ENCODE data around the gene REM1. TPM values are rescaled to one million over a fixed set of nuclear protein-coding genes. Genes with fewer than 3 reads are reported as not detected.
"Not testable (repeated sequence)": the region's sequence is repeated elsewhere in the genome, so short reads cannot be mapped to it uniquely, and the experiment has no call there.

The REM1 gene
- total RNA-seq, 2 donors from 2014 or later: 4.3 TPM

GRCh38 chr20:31517373-31517772 lies 42.3 kb downstream of the REM1 start:
- no peak for DNase-seq (ENCODE audit: low spot score)
- Histone ChIP-seq H3K36me3 (no peaks in the 10 kb centered on the region), H3K4me3 (peak overlapping the region; percentile 14), H3K9me3 (no peaks in the 10 kb centered on the region), H3K27ac (no peak overlapping the region), H3K27me3 (replicated peaks; ENCODE audit: insufficient read depth) (no peaks in the 10 kb centered on the region), H3K4me1 (ENCODE audit: control insufficient read depth in 1 of 2, low read depth in 2 of 2) (peaks cover 25 to 51% of the 10 kb centered on the region in 2 donors)
- ATAC-seq (ENCODE audit: insufficient number of reproducible peaks, low FRiP score, low read depth): no peak
- no peak for TF ChIP-seq CTCF (IDR thresholded peaks at IDR 0.05)

GRCh38 chr20:31521267-31521666 lies 46.2 kb downstream of the REM1 start:
- ATAC-seq (ENCODE audit: insufficient number of reproducible peaks, low FRiP score, low read depth); H3K27me3 ChIP-seq (replicated peaks; ENCODE audit: insufficient read depth); H3K27ac ChIP-seq; H3K36me3 ChIP-seq; H3K9me3 ChIP-seq; H3K4me3 ChIP-seq; DNase-seq (ENCODE audit: low spot score): not testable (repeated sequence)
- peaks cover 23 to 38% of the 10 kb centered on the region in 2 donors for H3K4me1 ChIP-seq (ENCODE audit: control insufficient read depth in 1 of 2, low read depth in 2 of 2)

GRCh38 chr20:31522731-31523130 lies 47.6 kb downstream of the REM1 start:
- H3K4me1 ChIP-seq (ENCODE audit: control insufficient read depth in 1 of 2, low read depth in 2 of 2): peaks cover 10 to 25% of the 10 kb centered on the region in 2 donors
- ATAC-seq (ENCODE audit: insufficient number of reproducible peaks, low FRiP score, low read depth) (no peak), DNase-seq (ENCODE audit: low spot score) (no peak)
- H3K36me3 ChIP-seq: no peaks in the 10 kb centered on the region
- no peak overlapping the region for H3K4me3 ChIP-seq
- H3K9me3 ChIP-seq: no peaks in the 10 kb centered on the region
- no peak overlapping the region for H3K27ac ChIP-seq
- no peak for TF ChIP-seq CTCF (IDR thresholded peaks at IDR 0.05)
- H3K27me3 ChIP-seq (replicated peaks; ENCODE audit: insufficient read depth): no peaks in the 10 kb centered on the region

GRCh38 chr20:31523361-31524283 lies 48.5 kb downstream of the REM1 start:
- ATAC-seq (ENCODE audit: insufficient number of reproducible peaks, low FRiP score, low read depth): no peak
- no peak overlapping the region for H3K27ac ChIP-seq
- H3K27me3 ChIP-seq (replicated peaks; ENCODE audit: insufficient read depth): no peaks in the 10 kb centered on the region
- H3K4me1 ChIP-seq (ENCODE audit: control insufficient read depth in 1 of 2, low read depth in 2 of 2): peaks cover 10 to 25% of the 10 kb centered on the region in 2 donors
- H3K9me3 ChIP-seq: no peaks in the 10 kb centered on the region
- no peak for TF ChIP-seq CTCF (IDR thresholded peaks at IDR 0.05)
- DNase-seq (ENCODE audit: low spot score): no peak
- H3K4me3 ChIP-seq: no peak overlapping the region
- peaks cover 7% of the 10 kb centered on the region for H3K36me3 ChIP-seq

GRCh38 chr20:31527266-31527665 lies 52.2 kb downstream of the REM1 start:
- H3K36me3 ChIP-seq: peaks cover 25% of the 10 kb centered on the region
- H3K9me3 ChIP-seq: no peaks in the 10 kb centered on the region
- no peak overlapping the region for H3K27ac ChIP-seq
- ATAC-seq (ENCODE audit: insufficient number of reproducible peaks, low FRiP score, low read depth) (no peak), DNase-seq (ENCODE audit: low spot score) (no peak)
- peaks cover 4 to 10% of the 10 kb centered on the region in 2 donors for H3K4me1 ChIP-seq (ENCODE audit: control insufficient read depth in 1 of 2, low read depth in 2 of 2)
- H3K27me3 ChIP-seq (replicated peaks; ENCODE audit: insufficient read depth): no peaks in the 10 kb centered on the region
- no peak overlapping the region for H3K4me3 ChIP-seq
- no peak for TF ChIP-seq CTCF (IDR thresholded peaks at IDR 0.05)

Other genes starting within 250 kb of the REM1 start
- not detected for gene DEFB115, start 217.6 kb upstream of the REM1 start, total RNA-seq
- not detected for gene DEFB116, start 166.7 kb upstream of the REM1 start, total RNA-seq
- not detected for gene DEFB118, start 106.7 kb upstream of the REM1 start, total RNA-seq
- not detected for gene DEFB119, start 84.7 kb upstream of the REM1 start, total RNA-seq
- gene DEFB121, start 69.1 kb upstream of the REM1 start, total RNA-seq: not detected
- gene DEFB123, start 34.7 kb upstream of the REM1 start, total RNA-seq: not detected
- gene DEFB124, start 161 bp upstream of the REM1 start, total RNA-seq: not detected
- 10 to 100 TPM; 71.6 to 76.7 TPM for gene HM13, start 39.2 kb downstream of the REM1 start, total RNA-seq
- gene ID1, start 130.0 kb downstream of the REM1 start, total RNA-seq: 100 to 1,000 TPM; 310 to 944 TPM
- 1 to 10 TPM in 1 of 2 donors, not detected in 1; 4.9 TPM for gene COX4I2, start 162.6 kb downstream of the REM1 start, total RNA-seq
- gene BCL2L1, start 247.6 kb downstream of the REM1 start, total RNA-seq: 100 to 1,000 TPM; 137 to 187 TPM